Body of pancreas (tissue), 4 donors: Measurements from ENCODE around the gene UBE4B.

Source experiments
- POLR2A ChIP-seq, 3 donors: fragments of 450-650 bp; IDR thresholded peaks; one replicate each; pipeline ENCODE4 v1.6.1; 2016; ENCODE audit warnings: antibody characterized with exemption in 3 of 3, mild to moderate bottlenecking in 2 of 3
- TF ChIP-seq, protein P1 (sequence below), 7 experiments: fragments of 450-650 bp in 4 of 7; fragments of 200-600 bp in 3 of 7; sonication (generic) in 3 of 7; IDR thresholded peaks; one replicate each; pipeline ENCODE4 v1.5.1; 2016 to 2019; ENCODE audit warnings: antibody characterized with exemption in 7 of 7

GRCh38 chr1:10068605-10069294 is 36.0 kb downstream of the UBE4B start:
- TF ChIP-seq, protein P1, sequence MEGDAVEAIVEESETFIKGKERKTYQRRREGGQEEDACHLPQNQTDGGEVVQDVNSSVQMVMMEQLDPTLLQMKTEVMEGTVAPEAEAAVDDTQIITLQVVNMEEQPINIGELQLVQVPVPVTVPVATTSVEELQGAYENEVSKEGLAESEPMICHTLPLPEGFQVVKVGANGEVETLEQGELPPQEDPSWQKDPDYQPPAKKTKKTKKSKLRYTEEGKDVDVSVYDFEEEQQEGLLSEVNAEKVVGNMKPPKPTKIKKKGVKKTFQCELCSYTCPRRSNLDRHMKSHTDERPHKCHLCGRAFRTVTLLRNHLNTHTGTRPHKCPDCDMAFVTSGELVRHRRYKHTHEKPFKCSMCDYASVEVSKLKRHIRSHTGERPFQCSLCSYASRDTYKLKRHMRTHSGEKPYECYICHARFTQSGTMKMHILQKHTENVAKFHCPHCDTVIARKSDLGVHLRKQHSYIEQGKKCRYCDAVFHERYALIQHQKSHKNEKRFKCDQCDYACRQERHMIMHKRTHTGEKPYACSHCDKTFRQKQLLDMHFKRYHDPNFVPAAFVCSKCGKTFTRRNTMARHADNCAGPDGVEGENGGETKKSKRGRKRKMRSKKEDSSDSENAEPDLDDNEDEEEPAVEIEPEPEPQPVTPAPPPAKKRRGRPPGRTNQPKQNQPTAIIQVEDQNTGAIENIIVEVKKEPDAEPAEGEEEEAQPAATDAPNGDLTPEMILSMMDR (IDR thresholded peaks at IDR 0.05), result no peak
- no peak for TF ChIP-seq POLR2A (IDR thresholded peaks at IDR 0.05)
